ENCODE results near the gene SEPTIN10.

DNA sequence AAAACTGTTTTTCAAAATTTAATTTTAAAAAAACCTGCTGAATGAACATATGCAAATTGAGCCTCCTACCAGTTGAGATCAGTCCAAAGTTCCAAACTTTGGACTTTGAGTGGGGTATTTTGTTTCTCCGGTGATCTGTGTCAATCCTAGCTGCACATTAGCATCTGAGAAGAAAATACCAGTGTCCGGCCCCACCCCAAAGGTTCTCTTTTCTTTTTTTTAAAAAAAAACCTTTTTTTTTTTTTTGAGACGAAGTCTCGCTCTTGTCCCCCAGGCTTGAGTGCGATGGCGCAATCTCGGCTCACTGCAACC lies 91.7 kb downstream of the SEPTIN10 start:
- TF ChIP-seq, protein P1, sequence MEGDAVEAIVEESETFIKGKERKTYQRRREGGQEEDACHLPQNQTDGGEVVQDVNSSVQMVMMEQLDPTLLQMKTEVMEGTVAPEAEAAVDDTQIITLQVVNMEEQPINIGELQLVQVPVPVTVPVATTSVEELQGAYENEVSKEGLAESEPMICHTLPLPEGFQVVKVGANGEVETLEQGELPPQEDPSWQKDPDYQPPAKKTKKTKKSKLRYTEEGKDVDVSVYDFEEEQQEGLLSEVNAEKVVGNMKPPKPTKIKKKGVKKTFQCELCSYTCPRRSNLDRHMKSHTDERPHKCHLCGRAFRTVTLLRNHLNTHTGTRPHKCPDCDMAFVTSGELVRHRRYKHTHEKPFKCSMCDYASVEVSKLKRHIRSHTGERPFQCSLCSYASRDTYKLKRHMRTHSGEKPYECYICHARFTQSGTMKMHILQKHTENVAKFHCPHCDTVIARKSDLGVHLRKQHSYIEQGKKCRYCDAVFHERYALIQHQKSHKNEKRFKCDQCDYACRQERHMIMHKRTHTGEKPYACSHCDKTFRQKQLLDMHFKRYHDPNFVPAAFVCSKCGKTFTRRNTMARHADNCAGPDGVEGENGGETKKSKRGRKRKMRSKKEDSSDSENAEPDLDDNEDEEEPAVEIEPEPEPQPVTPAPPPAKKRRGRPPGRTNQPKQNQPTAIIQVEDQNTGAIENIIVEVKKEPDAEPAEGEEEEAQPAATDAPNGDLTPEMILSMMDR (IDR thresholded peaks at IDR 0.05), result no peak
- TF ChIP-seq ZFX (IDR thresholded peaks at IDR 0.05; ENCODE audit: borderline replicate concordance), result no peak

Measured in 22Rv1 (cell line).